ENCODE results near the gene TSPAN32.
"Not testable (repeated sequence)": the region's sequence is repeated elsewhere in the genome, so short reads cannot be mapped to it uniquely, and the experiment has no call there.

The TSPAN32 gene

GRCh38 chr11:2347308-2347830, 45.6 kb downstream of the TSPAN32 start:
- no peaks in the 10 kb centered on the region for H3K4me1 Mint-ChIP-seq (ENCODE audit: low read depth)
- no peaks in the 10 kb centered on the region for H3K36me3 Mint-ChIP-seq (ENCODE audit: low read depth)
- intact Hi-C loops (cut with micrococcal nuclease): no loop called here

GRCh38 chr11:2348986-2349385, 47.2 kb downstream of the TSPAN32 start:
- intact Hi-C loops (cut with micrococcal nuclease): no loop called here
- H3K4me1 Mint-ChIP-seq (ENCODE audit: low read depth): no peaks in the 10 kb centered on the region
- H3K27me3 Mint-ChIP-seq: peaks cover 58% of the 10 kb centered on the region
- no peak overlapping the region for H3K27ac Mint-ChIP-seq
- no peaks in the 10 kb centered on the region for H3K36me3 Mint-ChIP-seq (ENCODE audit: low read depth)
- H3K4me3 Mint-ChIP-seq: no peak overlapping the region
- peaks cover 19% of the 10 kb centered on the region for H3K9me3 Mint-ChIP-seq

More at GRCh38 chr11:2347308-2347830, 45.6 kb downstream of the TSPAN32 start:
- H3K4me3 Mint-ChIP-seq: no peak overlapping the region
- peaks cover 30% of the 10 kb centered on the region for H3K9me3 Mint-ChIP-seq
- peaks cover 52% of the 10 kb centered on the region for H3K27me3 Mint-ChIP-seq
- H3K27ac Mint-ChIP-seq: no peak overlapping the region

- H3K9me3 Mint-ChIP-seq: no peaks in the 10 kb centered on the region
- H3K27me3 Mint-ChIP-seq: peaks cover 47% of the 10 kb centered on the region
- intact Hi-C loops (cut with micrococcal nuclease): no loop called here
- H3K4me1 Mint-ChIP-seq (ENCODE audit: low read depth): no peaks in the 10 kb centered on the region
- no peak overlapping the region for H3K27ac Mint-ChIP-seq
- H3K4me3 Mint-ChIP-seq: no peak overlapping the region
- no peaks in the 10 kb centered on the region for H3K36me3 Mint-ChIP-seq (ENCODE audit: low read depth)
These were observed 49.9 kb downstream of the TSPAN32 start for GRCh38 chr11:2351701-2352100.

- intact Hi-C loops (cut with micrococcal nuclease): no loop called here
- H3K36me3 Mint-ChIP-seq (ENCODE audit: low read depth): no peaks in the 10 kb centered on the region
- peaks cover 48% of the 10 kb centered on the region for H3K27me3 Mint-ChIP-seq
These were observed 50.6 kb downstream of the TSPAN32 start for GRCh38 chr11:2352420-2352819.

GRCh38 chr11:2355000-2355644, 53.3 kb downstream of the TSPAN32 start:
- H3K4me3 Mint-ChIP-seq: no peak overlapping the region
- intact Hi-C loops (cut with micrococcal nuclease): no loop called here
- no peak overlapping the region for H3K27ac Mint-ChIP-seq
- no peaks in the 10 kb centered on the region for H3K9me3 Mint-ChIP-seq
- no peaks in the 10 kb centered on the region for H3K36me3 Mint-ChIP-seq (ENCODE audit: low read depth)
- no peaks in the 10 kb centered on the region for H3K4me1 Mint-ChIP-seq (ENCODE audit: low read depth)
- H3K27me3 Mint-ChIP-seq: peaks cover 47% of the 10 kb centered on the region

More at GRCh38 chr11:2352420-2352819, 50.6 kb downstream of the TSPAN32 start:
- no peaks in the 10 kb centered on the region for H3K9me3 Mint-ChIP-seq
- no peak overlapping the region for H3K4me3 Mint-ChIP-seq
- no peaks in the 10 kb centered on the region for H3K4me1 Mint-ChIP-seq (ENCODE audit: low read depth)
- no peak overlapping the region for H3K27ac Mint-ChIP-seq

- H3K27ac Mint-ChIP-seq: no peak overlapping the region
- no peak overlapping the region for H3K4me3 Mint-ChIP-seq
- peaks cover 5% of the 10 kb centered on the region for H3K4me1 Mint-ChIP-seq (ENCODE audit: low read depth)
- H3K27me3 Mint-ChIP-seq: peaks cover 50% of the 10 kb centered on the region
- no peaks in the 10 kb centered on the region for H3K36me3 Mint-ChIP-seq (ENCODE audit: low read depth)
- H3K9me3 Mint-ChIP-seq: no peaks in the 10 kb centered on the region
- intact Hi-C loops (cut with micrococcal nuclease): no loop called here
These were observed 55.4 kb downstream of the TSPAN32 start for GRCh38 chr11:2357246-2357645.

- intact Hi-C loops (cut with micrococcal nuclease); H3K36me3 Mint-ChIP-seq (ENCODE audit: low read depth); H3K4me1 Mint-ChIP-seq (ENCODE audit: low read depth); H3K9me3 Mint-ChIP-seq; H3K27ac Mint-ChIP-seq; H3K4me3 Mint-ChIP-seq: not testable (repeated sequence)
- H3K27me3 Mint-ChIP-seq: peaks cover 50% of the 10 kb centered on the region
These were observed 55.8 kb downstream of the TSPAN32 start for GRCh38 chr11:2357651-2358050.

- H3K4me1 Mint-ChIP-seq (ENCODE audit: low read depth): peaks cover 5% of the 10 kb centered on the region
- intact Hi-C loops (cut with micrococcal nuclease): no loop called here
- no peaks in the 10 kb centered on the region for H3K36me3 Mint-ChIP-seq (ENCODE audit: low read depth)
- H3K27me3 Mint-ChIP-seq: peaks cover 48% of the 10 kb centered on the region
- H3K4me3 Mint-ChIP-seq: no peak overlapping the region
- no peak overlapping the region for H3K27ac Mint-ChIP-seq
- no peaks in the 10 kb centered on the region for H3K9me3 Mint-ChIP-seq
These were observed 57.1 kb downstream of the TSPAN32 start for GRCh38 chr11:2358754-2359442.

- Mint-ChIP-seq H3K9me3 (no peaks in the 10 kb centered on the region), H3K4me1 (ENCODE audit: low read depth) (peaks cover 5% of the 10 kb centered on the region), H3K27ac (no peak overlapping the region), H3K36me3 (ENCODE audit: low read depth) (no peaks in the 10 kb centered on the region), H3K4me3 (no peak overlapping the region), H3K27me3 (peaks cover 52% of the 10 kb centered on the region)
- intact Hi-C loops (cut with micrococcal nuclease): no loop called here
These were observed 57.7 kb downstream of the TSPAN32 start for GRCh38 chr11:2359557-2359956.

GRCh38 chr11:2360081-2360642, 58.3 kb downstream of the TSPAN32 start:
- peaks cover 58% of the 10 kb centered on the region for H3K27me3 Mint-ChIP-seq
- intact Hi-C loops (cut with micrococcal nuclease): no loop called here
- no peak overlapping the region for H3K27ac Mint-ChIP-seq
- no peaks in the 10 kb centered on the region for H3K36me3 Mint-ChIP-seq (ENCODE audit: low read depth)
- no peaks in the 10 kb centered on the region for H3K9me3 Mint-ChIP-seq
- peaks cover 5% of the 10 kb centered on the region for H3K4me1 Mint-ChIP-seq (ENCODE audit: low read depth)
- no peak overlapping the region for H3K4me3 Mint-ChIP-seq

- H3K4me3 Mint-ChIP-seq: no peak overlapping the region
- no peak overlapping the region for H3K27ac Mint-ChIP-seq
- H3K9me3 Mint-ChIP-seq: no peaks in the 10 kb centered on the region
- peaks cover 11% of the 10 kb centered on the region for H3K4me1 Mint-ChIP-seq (ENCODE audit: low read depth)
- H3K27me3 Mint-ChIP-seq: peaks cover 67% of the 10 kb centered on the region
- H3K36me3 Mint-ChIP-seq (ENCODE audit: low read depth): no peaks in the 10 kb centered on the region
- intact Hi-C loops (cut with micrococcal nuclease): no loop called here
These were observed 59.8 kb downstream of the TSPAN32 start for GRCh38 chr11:2361565-2361964.

- intact Hi-C loops (cut with micrococcal nuclease): no loop called here
- no peak overlapping the region for H3K27ac Mint-ChIP-seq
- peaks cover 74% of the 10 kb centered on the region for H3K27me3 Mint-ChIP-seq
- peaks cover 17% of the 10 kb centered on the region for H3K4me1 Mint-ChIP-seq (ENCODE audit: low read depth)
- no peak overlapping the region for H3K4me3 Mint-ChIP-seq
- H3K36me3 Mint-ChIP-seq (ENCODE audit: low read depth): no peaks in the 10 kb centered on the region
- H3K9me3 Mint-ChIP-seq: no peaks in the 10 kb centered on the region
These were observed 60.6 kb downstream of the TSPAN32 start for GRCh38 chr11:2362414-2362813.

GRCh38 chr11:2363130-2363529, 61.3 kb downstream of the TSPAN32 start:
- peaks cover 17% of the 10 kb centered on the region for H3K4me1 Mint-ChIP-seq (ENCODE audit: low read depth)
- H3K9me3 Mint-ChIP-seq: no peaks in the 10 kb centered on the region
- no peaks in the 10 kb centered on the region for H3K36me3 Mint-ChIP-seq (ENCODE audit: low read depth)
- intact Hi-C loops (cut with micrococcal nuclease): no loop called here
- peaks cover 77% of the 10 kb centered on the region for H3K27me3 Mint-ChIP-seq
- H3K4me3 Mint-ChIP-seq: no peak overlapping the region
- no peak overlapping the region for H3K27ac Mint-ChIP-seq

GRCh38 chr11:2363577-2364370, 62.0 kb downstream of the TSPAN32 start:
- no peak overlapping the region for H3K27ac Mint-ChIP-seq
- H3K4me1 Mint-ChIP-seq (ENCODE audit: low read depth): peaks cover 17% of the 10 kb centered on the region
- intact Hi-C loops (cut with micrococcal nuclease): no loop called here
- H3K27me3 Mint-ChIP-seq: peaks cover 78% of the 10 kb centered on the region
- no peaks in the 10 kb centered on the region for H3K36me3 Mint-ChIP-seq (ENCODE audit: low read depth)
- H3K4me3 Mint-ChIP-seq: no peak overlapping the region
- H3K9me3 Mint-ChIP-seq: no peaks in the 10 kb centered on the region

Data from dendritic cell treated with granulocyte-macrophage colony-stimulating factor and Interleukin-4, amounts not matched to agents 40 ng/mL and 50 ng/mL, for 4 days (primary cell).